ENCODE measurements around the gene IGFBPL1.
"Not testable (repeated sequence)": the region's sequence is repeated elsewhere in the genome, so short reads cannot be mapped to it uniquely, and the experiment has no call there.

Gene IGFBPL1

GRCh38 chr9:38380872-38381534, 43.3 kb downstream of the IGFBPL1 start:
- Histone ChIP-seq H3K36me3 (ENCODE audit: control insufficient read depth in 1 of 2, insufficient read depth in 2 of 2, low read depth in 1 of 2, low read length in 2 of 2) (no peaks in the 10 kb centered on the region), H3K4me1 (ENCODE audit: control insufficient read depth, insufficient read depth, low read depth, low read length) (peaks cover 20% of the 10 kb centered on the region), H2BK5ac (ENCODE audit: low read depth, low read length, poor library complexity, severe bottlenecking) (peak overlapping the region; percentile 81), H3K18ac (ENCODE audit: low read depth in 1 of 2, low read length in 2 of 2) (no peak overlapping the region), H4K8ac (ENCODE audit: low read length) (no peak overlapping the region), H3K4me2 (ENCODE audit: low read length, poor library complexity, severe bottlenecking) (no peak overlapping the region), H3K4ac (ENCODE audit: low read depth in 1 of 2, low read length in 2 of 2) (no peak overlapping the region), H2BK12ac (ENCODE audit: low read length in 2 of 2) (no peak overlapping the region), H3K27ac (ENCODE audit: low read length, poor library complexity, severe bottlenecking) (peak overlapping the region; percentile 87), H3K4me3 (ENCODE audit: insufficient read depth in 1 of 2, low read depth in 1 of 2, low read length in 2 of 2) (no peak overlapping the region), H2BK120ac (ENCODE audit: low read depth, low read length) (no peak overlapping the region), H3K9ac (ENCODE audit: low read length) (no peak overlapping the region), H3K23ac (ENCODE audit: low read length in 2 of 2) (no peak overlapping the region), H3K27me3 (ENCODE audit: control insufficient read depth in 1 of 2, insufficient read depth in 1 of 2, low read length in 2 of 2) (peaks cover 0 to under 1% of the 10 kb centered on the region in 2 experiments), H2BK15ac (ENCODE audit: low read depth, poor library complexity, severe bottlenecking) (no peak overlapping the region), H3K14ac (ENCODE audit: low read length in 2 of 2) (no peak overlapping the region), H3K79me1 (replicated peaks; ENCODE audit: low read length, poor library complexity, severe bottlenecking) (no peaks in the 10 kb centered on the region), H4K91ac (ENCODE audit: low read length) (no peak overlapping the region), H3K9me3 (ENCODE audit: control insufficient read depth, low read length) (no peaks in the 10 kb centered on the region), H2AFZ (ENCODE audit: low read depth, low read length) (peak overlapping the region; percentile 10), H2AK5ac (ENCODE audit: low read length, severe bottlenecking) (peak overlapping the region; percentile 100)
- WGBS = 36% methylated on average over 8 of the region's 8 CpGs
- DNase-seq = no peak

GRCh38 chr9:38380230-38380871, 43.9 kb downstream of the IGFBPL1 start:
- 61% methylated on average over 5 of the region's 6 CpGs for WGBS
- Histone ChIP-seq H2AFZ (ENCODE audit: low read depth, low read length) (no peak overlapping the region), H3K4me1 (ENCODE audit: control insufficient read depth, insufficient read depth, low read depth, low read length) (peaks cover 14% of the 10 kb centered on the region), H4K91ac (ENCODE audit: low read length) (no peak overlapping the region), H3K36me3 (ENCODE audit: control insufficient read depth in 1 of 2, insufficient read depth in 2 of 2, low read depth in 1 of 2, low read length in 2 of 2) (no peaks in the 10 kb centered on the region), H4K8ac (ENCODE audit: low read length) (no peak overlapping the region), H3K23ac (ENCODE audit: low read length in 2 of 2) (no peak overlapping the region), H3K18ac (ENCODE audit: low read depth in 1 of 2, low read length in 2 of 2) (no peak overlapping the region), H3K27me3 (ENCODE audit: control insufficient read depth in 1 of 2, insufficient read depth in 1 of 2, low read length in 2 of 2) (peaks cover 0 to 7% of the 10 kb centered on the region in 2 experiments), H3K14ac (ENCODE audit: low read length in 2 of 2) (no peak overlapping the region), H3K27ac (ENCODE audit: low read length, poor library complexity, severe bottlenecking) (peak overlapping the region; percentile 87), H2BK15ac (ENCODE audit: low read depth, poor library complexity, severe bottlenecking) (no peak overlapping the region), H3K9me3 (ENCODE audit: control insufficient read depth, low read length) (no peaks in the 10 kb centered on the region), H2AK5ac (ENCODE audit: low read length, severe bottlenecking) (peak overlapping the region; percentile 90), H2BK120ac (ENCODE audit: low read depth, low read length) (no peak overlapping the region), H3K79me1 (replicated peaks; ENCODE audit: low read length, poor library complexity, severe bottlenecking) (no peaks in the 10 kb centered on the region), H3K9ac (ENCODE audit: low read length) (no peak overlapping the region), H3K4me2 (ENCODE audit: low read length, poor library complexity, severe bottlenecking) (no peak overlapping the region), H3K4ac (ENCODE audit: low read depth in 1 of 2, low read length in 2 of 2) (no peak overlapping the region), H3K4me3 (ENCODE audit: insufficient read depth in 1 of 2, low read depth in 1 of 2, low read length in 2 of 2) (no peak overlapping the region), H2BK5ac (ENCODE audit: low read depth, low read length, poor library complexity, severe bottlenecking) (peak overlapping the region; percentile 81), H2BK12ac (ENCODE audit: low read length in 2 of 2) (no peak overlapping the region)
- DNase-seq = no peak

GRCh38 chr9:38377336-38378083, 46.7 kb downstream of the IGFBPL1 start:
- H3K4ac ChIP-seq (ENCODE audit: low read depth in 1 of 2, low read length in 2 of 2); DNase-seq: not testable (repeated sequence)
- peaks cover 0 to 27% of the 10 kb centered on the region in 2 experiments for H3K27me3 ChIP-seq (ENCODE audit: control insufficient read depth in 1 of 2, insufficient read depth in 1 of 2, low read length in 2 of 2)

More at GRCh38 chr9:38377336-38378083, 46.7 kb downstream of the IGFBPL1 start:
- H3K36me3 ChIP-seq (ENCODE audit: control insufficient read depth in 1 of 2, insufficient read depth in 2 of 2, low read depth in 1 of 2, low read length in 2 of 2); H3K18ac ChIP-seq (ENCODE audit: low read depth in 1 of 2, low read length in 2 of 2); H2AFZ ChIP-seq (ENCODE audit: low read depth, low read length); H3K4me2 ChIP-seq (ENCODE audit: low read length, poor library complexity, severe bottlenecking); H4K91ac ChIP-seq (ENCODE audit: low read length); H3K9ac ChIP-seq (ENCODE audit: low read length); H3K27ac ChIP-seq (ENCODE audit: low read length, poor library complexity, severe bottlenecking); H3K4me3 ChIP-seq (ENCODE audit: insufficient read depth in 1 of 2, low read depth in 1 of 2, low read length in 2 of 2); H3K14ac ChIP-seq (ENCODE audit: low read length in 2 of 2); H2BK120ac ChIP-seq (ENCODE audit: low read depth, low read length); H3K23ac ChIP-seq (ENCODE audit: low read length in 2 of 2); H3K79me1 ChIP-seq (replicated peaks; ENCODE audit: low read length, poor library complexity, severe bottlenecking); H2BK12ac ChIP-seq (ENCODE audit: low read length in 2 of 2); H3K9me3 ChIP-seq (ENCODE audit: control insufficient read depth, low read length); H4K8ac ChIP-seq (ENCODE audit: low read length); H2BK15ac ChIP-seq (ENCODE audit: low read depth, poor library complexity, severe bottlenecking); H2BK5ac ChIP-seq (ENCODE audit: low read depth, low read length, poor library complexity, severe bottlenecking): not testable (repeated sequence)
- H2AK5ac ChIP-seq (ENCODE audit: low read length, severe bottlenecking) = peak overlapping the region; percentile 51
- H3K4me1 ChIP-seq (ENCODE audit: control insufficient read depth, insufficient read depth, low read depth, low read length) = peaks cover 10% of the 10 kb centered on the region
- 96% methylated on average over 41 of the region's 42 CpGs for WGBS

All from mesenchymal stem cell (in vitro differentiated cells and primary cell).